Endothelial cell of umbilical vein (primary cell): ENCODE data around the gene KCP. TPM values are rescaled to one million over a fixed set of nuclear protein-coding genes. Genes with fewer than 3 reads are reported as not detected.

Experiments
- BruUV-seq: library from RNA; stranded (reverse); fragments of 400-500 nt; replicated peaks from 2 replicates; lab custom pipeline; 2021; lab: Mats Ljungman, UMichigan
- CTCF ChIA-PET: fragments of 300-600, 350-600 bp; sonication (Branson Sonifier 250); formaldehyde crosslinking; loops from one replicate; lab custom pipeline; 2021; ENCODE audit warnings: antibody characterized with exemption, inconsistent platforms; lab: Charles Lee
- POLR2A ChIA-PET: fragments of 300-600, 350-600 bp; sonication (Branson Sonifier 250); formaldehyde crosslinking; loops from one replicate; lab custom pipeline; 2021; ENCODE audit warnings: antibody characterized with exemption, inconsistent platforms; lab: Charles Lee
- DNase-seq: peaks from one replicate; pipeline ENCODE4 v3.0.0-alpha.2; 2011; ENCODE audit warnings: low read depth, low spot score
- FAIRE-seq: peaks from 2 replicates; lab custom pipeline; 2011; peaks lifted over from hg19 to GRCh38; lab: Jason Lieb, UNC
- H2AFZ ChIP-seq: 2 replicates; pipeline ENCODE4 v1.6.0; 2012; ENCODE audit warnings: low read depth, low read length, control low read depth, inconsistent platforms
- H3K27ac ChIP-seq: 2 replicates; pipeline ENCODE4 v1.5.1; 2011; ENCODE audit warnings: low read depth, mild to moderate bottlenecking, control low read depth, low read length, moderate library complexity; ENCODE audit not compliant: insufficient read depth
- H3K27me3 ChIP-seq, 2 experiments: 2 replicates each; pipeline versions ENCODE4 v1.6.0 to v1.6.1; 2011; ENCODE audit warnings: low read length in 2 of 2, mixed read lengths in 1 of 2; ENCODE audit not compliant: control insufficient read depth in 2 of 2, insufficient read depth in 2 of 2
- H3K36me3 ChIP-seq, 2 experiments: 2 replicates in 1 of 2; 3 replicates in 1 of 2; pipeline ENCODE4 v1.5.1; 2011; ENCODE audit warnings: low read length in 2 of 2, mild to moderate bottlenecking in 1 of 2, moderate library complexity in 1 of 2; ENCODE audit not compliant: control insufficient read depth in 2 of 2, insufficient read depth in 2 of 2; ENCODE audit errors: extremely low read depth in 1 of 2
- H3K4me1 ChIP-seq: 3 replicates; pipeline ENCODE4 v1.5.1; 2011; ENCODE audit warnings: mild to moderate bottlenecking, low read length; ENCODE audit not compliant: control insufficient read depth, insufficient read depth; ENCODE audit errors: extremely low read depth
- H3K4me2 ChIP-seq: 2 replicates; pipeline ENCODE4 v1.6.1; 2011; ENCODE audit warnings: low read length, control low read depth, mixed read lengths; ENCODE audit not compliant: insufficient read depth
- H3K4me3 ChIP-seq, 3 experiments: fragments of 200-600 bp in 1 of 3; sonication (generic), shearing (Covaris generic) in 1 of 3; replicated peaks in 1 of 3; 2 replicates each; pipeline ENCODE4 v1.5.1; 2011 to 2016; ENCODE audit warnings: control low read depth in 3 of 3, low read length in 3 of 3, mild to moderate bottlenecking in 2 of 3, inconsistent platforms in 1 of 3, low read depth in 1 of 3, moderate library complexity in 1 of 3; ENCODE audit not compliant: insufficient read depth in 1 of 3
- H3K79me2 ChIP-seq: 2 replicates; pipeline ENCODE4 v1.6.0; 2012; ENCODE audit warnings: low read length, inconsistent platforms; ENCODE audit not compliant: control insufficient read depth, insufficient read depth
- H3K9ac ChIP-seq: replicated peaks from 2 replicates; pipeline ENCODE3; 2011; ENCODE audit warnings: low read length, control low read depth; ENCODE audit not compliant: insufficient read depth; ENCODE audit errors: extremely low read depth
- H3K9me1 ChIP-seq: replicated peaks from 3 replicates; pipeline ENCODE4 v1.6.0; 2011; ENCODE audit warnings: mild to moderate bottlenecking, low read length; ENCODE audit not compliant: control insufficient read depth, insufficient read depth; ENCODE audit errors: extremely low read depth
- H3K9me3 ChIP-seq: replicated peaks from 2 replicates; pipeline ENCODE4 v1.5.1; 2012; ENCODE audit warnings: low read length, inconsistent platforms; ENCODE audit not compliant: control insufficient read depth, insufficient read depth
- H4K20me1 ChIP-seq: replicated peaks from 2 replicates; pipeline ENCODE3; 2011; ENCODE audit warnings: mild to moderate bottlenecking, low read length; ENCODE audit not compliant: control insufficient read depth, insufficient read depth; ENCODE audit errors: extremely low read depth
- EZH2 ChIP-seq: IDR thresholded peaks from 2 replicates; pipeline ENCODE4 v1.6.1; 2012; ENCODE audit warnings: borderline replicate concordance, low read depth, mild to moderate bottlenecking, moderate library complexity, low read length, inconsistent platforms; ENCODE audit not compliant: severe bottlenecking
- JUN ChIP-seq: IDR thresholded peaks from 2 replicates; pipeline ENCODE4 v1.6.1; 2011; ENCODE audit warnings: borderline replicate concordance, low read depth; ENCODE audit not compliant: insufficient read length, insufficient read depth
- POLR2A ChIP-seq: IDR thresholded peaks from 2 replicates; pipeline ENCODE4 v1.6.1; 2012; ENCODE audit warnings: low read depth, mild to moderate bottlenecking, control low read depth, low read length
- POLR2AphosphoS5 ChIP-seq: IDR thresholded peaks from 2 replicates; pipeline ENCODE4 v1.6.1; 2012; ENCODE audit warnings: low read depth, mild to moderate bottlenecking, control low read depth, low read length, moderate library complexity; ENCODE audit not compliant: insufficient read depth
- dilution Hi-C: fragments of 300-500 bp; cut with MboI; formaldehyde crosslinking; loops from one replicate; pipeline ENCODE4 v1.15.0; 2019; ENCODE audit warnings: low sequenced_read_pairs; ENCODE audit not compliant: extremely low pct_ligation_motif_present
- intact Hi-C: fragments of 100-400 bp; cut with micrococcal nuclease; formaldehyde crosslinking; loops from one replicate; pipeline ENCODE4 v1.10.0; 2022
- polyA plus RNA-seq, 4 experiments: library from polyadenylated mRNA; depleted of rRNA in 3 of 4; stranded (reverse) in 3 of 4; unstranded in 1 of 4; fragments of >200 nt; gene quantifications; 2 replicates each; pipeline versions ENCODE4 v1.2.1 to v1.2.3, GENCODE V29; 2011 to 2012; ENCODE audit warnings: missing spikeins in 1 of 4
- total RNA-seq: library from RNA; stranded (reverse); gene quantifications from 2 replicates; pipeline ENCODE4 v1.2.3, GENCODE V29; 2021

KCP gene
- total and polyA plus RNA-seq, 2 donors (not counting 3 experiments of a cell fraction or from before 2014, with no cell fraction given) = not detected

- DNase-seq (peak; percentile 29), FAIRE-seq (peak; percentile 74)
- Histone ChIP-seq H3K27ac (peak overlapping the region; percentile 85), H4K20me1 (no peaks in the 10 kb centered on the region), H3K9me1 (no peaks in the 10 kb centered on the region), H3K4me1 (peaks cover 42% of the 10 kb centered on the region), H2AFZ (peak overlapping the region; percentile 66), H3K79me2 (peaks cover 29% of the 10 kb centered on the region), H3K4me2 (peak overlapping the region; percentile 79), H3K36me3 (peaks cover 2 to 19% of the 10 kb centered on the region in 2 experiments), H3K4me3 (peak overlapping the region; percentile 54 to 73 (median 63)), H3K27me3 (no peaks in the 10 kb centered on the region), H3K9ac (peak overlapping the region; percentile 67), H3K9me3 (no peaks in the 10 kb centered on the region)
- dilution Hi-C loops (no loop called here), intact Hi-C loops (loop anchor here (2.0 kb wide), 1 partner anchor 41 kb away; the partner anchor contains the start of gene CCDC136)
- CTCF ChIA-PET = interaction anchor here (1.2 to 4.3 kb wide), 7 partner anchors 10 to 405 kb away, joined by 3 to 48 read pairs (median 4); partner anchors contain the start of gene ATP6V1F
- TF ChIP-seq EZH2 (no peak), POLR2AphosphoS5 (no peak), POLR2A (no peak), JUN (no peak)
- no TSS peak for BruUV-seq
- POLR2A ChIA-PET = interaction anchor here (1.3 kb wide), 1 partner anchor 93 kb away, joined by 7 read pairs; the partner anchor contains the start of gene CALU
These were observed 78.3 kb downstream of the KCP start for GRCh38 chr7:128831994-128832879.
